ENCODE results near the gene C1QA. TPM values are rescaled to one million over a fixed set of nuclear protein-coding genes. Genes with fewer than 3 reads are reported as not detected.
A peak's percentile ranks its signal among the peaks of the same experiment; 100 is the strongest.

The C1QA gene
- total and polyA plus RNA-seq, 2 of the 13 experiments (the other 11 are each of a cell fraction or from before 2014, with no cell fraction given) = not detected

DNA sequence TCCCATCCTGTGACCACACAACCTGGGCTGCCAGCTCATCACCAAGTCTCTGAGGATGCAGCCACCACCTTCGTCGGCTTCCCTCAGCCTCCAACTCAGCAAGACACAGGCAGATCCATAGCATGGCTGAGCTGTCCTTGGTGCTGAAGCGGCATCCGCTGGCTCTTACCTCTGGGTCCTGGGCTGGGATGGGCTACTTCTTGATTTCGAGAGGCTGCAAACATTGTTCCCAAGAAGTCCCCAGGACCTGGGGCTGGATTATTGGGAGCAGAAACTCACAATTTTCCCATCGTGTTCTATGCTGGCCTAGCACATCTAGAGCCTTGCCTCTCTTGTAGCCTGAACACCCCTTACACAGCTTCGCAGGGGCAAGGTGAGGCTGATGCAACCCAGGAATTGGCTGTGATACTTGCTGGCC is 24.9 kb upstream of the C1QA start (continued):
- no peak for TF ChIP-seq ZNF646 (CRISPR knock-in tag; IDR thresholded peaks at IDR 0.05)
- peak; percentile 58; the same call in 1 of the 2 replicates for TF ChIP-seq ZNF335 (CRISPR knock-in tag; IDR thresholded peaks at IDR 0.05)
- TF ChIP-seq SATB2 (CRISPR knock-in tag; IDR thresholded peaks at IDR 0.05) = peak; percentile 83; the same call in 1 of the 2 replicates
- TF ChIP-seq MIER2 (CRISPR knock-in tag; IDR thresholded peaks at IDR 0.05) = peak; percentile 98
- TF ChIP-seq HBP1 (CRISPR knock-in tag; IDR thresholded peaks at IDR 0.05; ENCODE audit: low read depth) = peak; percentile 71; the same call in 1 of the 2 replicates
- peak; percentile 88 for TF ChIP-seq SALL1 (CRISPR knock-in tag; IDR thresholded peaks at IDR 0.05)
- TF ChIP-seq BATF2 (CRISPR knock-in tag; IDR thresholded peaks at IDR 0.05) = no peak
- TF ChIP-seq, protein P1, sequence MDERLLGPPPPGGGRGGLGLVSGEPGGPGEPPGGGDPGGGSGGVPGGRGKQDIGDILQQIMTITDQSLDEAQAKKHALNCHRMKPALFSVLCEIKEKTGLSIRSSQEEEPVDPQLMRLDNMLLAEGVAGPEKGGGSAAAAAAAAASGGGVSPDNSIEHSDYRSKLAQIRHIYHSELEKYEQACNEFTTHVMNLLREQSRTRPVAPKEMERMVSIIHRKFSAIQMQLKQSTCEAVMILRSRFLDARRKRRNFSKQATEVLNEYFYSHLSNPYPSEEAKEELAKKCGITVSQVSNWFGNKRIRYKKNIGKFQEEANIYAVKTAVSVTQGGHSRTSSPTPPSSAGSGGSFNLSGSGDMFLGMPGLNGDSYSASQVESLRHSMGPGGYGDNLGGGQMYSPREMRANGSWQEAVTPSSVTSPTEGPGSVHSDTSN (CRISPR knock-in tag; IDR thresholded peaks at IDR 0.05) = no peak
- TF ChIP-seq, protein P2, sequence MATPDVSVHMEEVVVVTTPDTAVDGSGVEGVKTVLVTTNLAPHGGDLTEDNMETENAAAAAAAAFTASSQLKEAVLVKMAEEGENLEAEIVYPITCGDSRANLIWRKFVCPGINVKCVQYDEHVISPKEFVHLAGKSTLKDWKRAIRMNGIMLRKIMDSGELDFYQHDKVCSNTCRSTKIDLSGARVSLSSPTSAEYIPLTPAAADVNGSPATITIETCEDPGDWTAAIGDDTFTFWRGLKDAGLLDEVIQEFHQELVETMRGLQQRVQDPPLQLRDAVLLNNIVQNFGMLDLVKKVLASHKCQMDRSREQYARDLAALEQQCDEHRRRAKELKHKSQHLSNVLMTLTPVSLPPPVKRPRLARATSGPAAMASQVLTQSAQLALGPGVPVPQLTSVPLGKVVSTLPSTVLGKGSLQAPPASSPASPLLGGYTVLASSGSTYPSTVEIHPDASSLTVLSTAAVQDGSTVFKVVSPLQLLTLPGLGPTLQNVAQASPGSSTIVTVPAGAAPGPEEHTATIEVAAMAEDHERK (CRISPR knock-in tag; IDR thresholded peaks at IDR 0.05; ENCODE audit: low read depth) = no peak
- no peak for TF ChIP-seq POLR2A (IDR thresholded peaks at IDR 0.05; ENCODE audit: insufficient read depth in 1 of 2, low read depth in 2 of 2, low read length in 2 of 2)
- TF ChIP-seq ZBTB49 (CRISPR knock-in tag; IDR thresholded peaks at IDR 0.05; ENCODE audit: borderline replicate concordance) = 0 out of 2 replicates have a peak, but pooled peaks have one; percentile 72
- TF ChIP-seq ZNF550 (CRISPR knock-in tag; IDR thresholded peaks at IDR 0.05; ENCODE audit: borderline replicate concordance) = no peak
- TF ChIP-seq KLF11 (CRISPR knock-in tag; IDR thresholded peaks at IDR 0.05) = peak; percentile 89; the same call in 1 of the 2 replicates
- no peak for TF ChIP-seq MAFG (CRISPR knock-in tag; IDR thresholded peaks at IDR 0.05)
- peak; percentile 57; the same call in 1 of the 2 replicates for TF ChIP-seq MEF2D (CRISPR knock-in tag; IDR thresholded peaks at IDR 0.05)
- no peak for TF ChIP-seq RARG (CRISPR knock-in tag; IDR thresholded peaks at IDR 0.05; ENCODE audit: low read depth)
- no peak for TF ChIP-seq CREM (IDR thresholded peaks at IDR 0.05)
- TF ChIP-seq CREM (CRISPR knock-in tag; IDR thresholded peaks at IDR 0.05) = no peak

Measured in HepG2 (cell line).